Pancreas (tissue), 10 donors: ENCODE results near the gene MEIS1. TPM values are rescaled to one million over a fixed set of nuclear protein-coding genes. Genes with fewer than 3 reads are reported as not detected.
A peak's percentile ranks its signal among the peaks of the same experiment; 100 is the strongest.

Source experiments
- ATAC-seq, 4 donors: fragments of 200-7000 bp; cut with Tn5 transposase; one replicate each; pipeline versions ENCODE4 v1.8.0 to v1.9.1; 2020; ENCODE audit warnings: mild to moderate bottlenecking in 4 of 4, moderate library complexity in 4 of 4
- DNase-seq, 6 donors: peaks; one replicate each; pipeline ENCODE4 v3.0.0-alpha.2; 2020
- FAIRE-seq: peaks from 2 replicates; lab custom pipeline; 2012; peaks lifted over from hg19 to GRCh38; lab: Jason Lieb, UNC
- H3K27ac ChIP-seq, 4 donors: fragments of 200-600 bp; sonication (generic); 1 replicate in 3 of 4; 2 replicates in 1 of 4; pipeline versions ENCODE4 v1.5.0 to v1.8.0; 2020
- H3K27me3 ChIP-seq, 4 donors: fragments of 200-600 bp; one replicate each; pipeline ENCODE4 v1.8.0; 2021
- H3K36me3 ChIP-seq, 3 donors: fragments of 200-600 bp; sonication (generic) in 1 of 3; one replicate each; pipeline versions ENCODE4 v1.5.0 to v1.8.0; 2020 to 2021
- H3K4me1 ChIP-seq, 3 donors: fragments of 200-600 bp; one replicate each; pipeline ENCODE4 v1.8.0; 2021
- H3K4me3 ChIP-seq, 4 donors: fragments of 200-600 bp; sonication (generic) in 2 of 4; one replicate each; pipeline versions ENCODE4 v1.5.0 to v1.8.0; 2020 to 2021
- H3K9me3 ChIP-seq, 4 donors: fragments of 200-600 bp; one replicate each; pipeline ENCODE4 v1.8.0; 2021
- WGBS, 2 donors: extraction: QIAGEN DNeasy Blood & Tissue Kit; methylation state at CpG; one replicate each; pipeline ENCODE4 v1.1.7; 2013; 5-methylcytosine and 5-hydroxymethylcytosine counted together
- intact Hi-C, 3 donors: fragments of 100-400 bp; cut with DNase I; formaldehyde crosslinking; loops; one replicate each; pipeline versions ENCODE4 v1.11.1 to v1.14.2; 2022
- polyA plus RNA-seq, 2 donors: library from polyadenylated mRNA; stranded (reverse); fragments of 200-250 nt; gene quantifications; one replicate each; pipeline ENCODE4 v1.2.3, GENCODE V29; 2013
- total RNA-seq, 6 donors: library from RNA; stranded (reverse); fragmentation: NEBNext Ultra II Directional in 4 of 6; extraction: Animal tissue kit (Norgen Biotek cat#: 25700) in 4 of 6; gene quantifications; one replicate each; pipeline versions ENCODE4 v1.2.1 to v1.2.4, GENCODE V29; 2021 to 2023
- TF ChIP-seq, protein P1 (sequence below), 4 donors: fragments of 200-600 bp; sonication (generic) in 3 of 4; IDR thresholded peaks; one replicate each; pipeline versions ENCODE4 v1.5.0 to v1.8.0; 2021; ENCODE audit warnings: antibody characterized with exemption in 4 of 4
- donor health status: healthy with polysubstance abuse.
- donor health status: DM: no; HTN: no; CAD: no; lungs with moderate emphysema.
- donor health status: DM: no; HTN: no; CAD: no.
- donor health status: control.
- donor health status: control.
- donor health status: Bipolar disorder and iron deficiency.
- donor health status: DM: yes; HTN: yes; CAD: no.
- donor health status: DM: no; HTN: no; CAD: no.
- donor health status: DM: no; HTN: no; CAD: no.
- donor health status: DM: yes; HTN: yes; CAD: no.

Gene MEIS1
- total and polyA plus RNA-seq, 8 donors: 41.3 to 129 (median 58.4) TPM

DNA sequence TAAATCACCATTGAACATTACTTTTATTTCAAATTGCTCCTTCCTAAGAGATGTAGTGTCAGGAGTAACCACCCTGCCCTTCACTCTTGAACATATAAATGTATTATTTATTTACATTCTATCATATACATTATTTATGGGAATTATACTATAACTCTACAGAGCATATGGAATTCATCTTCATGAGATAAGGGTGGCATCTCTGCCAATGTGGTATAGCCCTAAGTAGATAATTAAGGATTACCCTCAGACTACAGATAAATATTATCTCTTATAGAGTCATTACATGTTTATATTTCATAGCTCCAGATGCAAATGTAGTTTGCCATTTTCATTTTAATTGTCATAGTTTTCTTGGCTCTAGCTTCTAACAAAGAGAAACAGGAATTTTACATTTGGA lies 17.3 kb downstream of the MEIS1 start:
- FAIRE-seq (no peak), ATAC-seq (no peak), DNase-seq (no peak)
- H3K36me3 ChIP-seq: peaks cover 0 to 15% (median 0%) of the 10 kb centered on the region in 3 donors
- TF ChIP-seq, protein P1, sequence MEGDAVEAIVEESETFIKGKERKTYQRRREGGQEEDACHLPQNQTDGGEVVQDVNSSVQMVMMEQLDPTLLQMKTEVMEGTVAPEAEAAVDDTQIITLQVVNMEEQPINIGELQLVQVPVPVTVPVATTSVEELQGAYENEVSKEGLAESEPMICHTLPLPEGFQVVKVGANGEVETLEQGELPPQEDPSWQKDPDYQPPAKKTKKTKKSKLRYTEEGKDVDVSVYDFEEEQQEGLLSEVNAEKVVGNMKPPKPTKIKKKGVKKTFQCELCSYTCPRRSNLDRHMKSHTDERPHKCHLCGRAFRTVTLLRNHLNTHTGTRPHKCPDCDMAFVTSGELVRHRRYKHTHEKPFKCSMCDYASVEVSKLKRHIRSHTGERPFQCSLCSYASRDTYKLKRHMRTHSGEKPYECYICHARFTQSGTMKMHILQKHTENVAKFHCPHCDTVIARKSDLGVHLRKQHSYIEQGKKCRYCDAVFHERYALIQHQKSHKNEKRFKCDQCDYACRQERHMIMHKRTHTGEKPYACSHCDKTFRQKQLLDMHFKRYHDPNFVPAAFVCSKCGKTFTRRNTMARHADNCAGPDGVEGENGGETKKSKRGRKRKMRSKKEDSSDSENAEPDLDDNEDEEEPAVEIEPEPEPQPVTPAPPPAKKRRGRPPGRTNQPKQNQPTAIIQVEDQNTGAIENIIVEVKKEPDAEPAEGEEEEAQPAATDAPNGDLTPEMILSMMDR (IDR thresholded peaks at IDR 0.05): no peak
- H3K4me1 ChIP-seq: peaks cover 43 to 70% (median 68%) of the 10 kb centered on the region in 3 donors
- H3K27me3 ChIP-seq: no peaks in the 10 kb centered on the region
- peak overlapping the region in 2 of 4 donors; percentile 4 to 54 for H3K27ac ChIP-seq
- intact Hi-C loops: no loop called here
- no peak overlapping the region for H3K4me3 ChIP-seq
- H3K9me3 ChIP-seq: no peaks in the 10 kb centered on the region

DNA sequence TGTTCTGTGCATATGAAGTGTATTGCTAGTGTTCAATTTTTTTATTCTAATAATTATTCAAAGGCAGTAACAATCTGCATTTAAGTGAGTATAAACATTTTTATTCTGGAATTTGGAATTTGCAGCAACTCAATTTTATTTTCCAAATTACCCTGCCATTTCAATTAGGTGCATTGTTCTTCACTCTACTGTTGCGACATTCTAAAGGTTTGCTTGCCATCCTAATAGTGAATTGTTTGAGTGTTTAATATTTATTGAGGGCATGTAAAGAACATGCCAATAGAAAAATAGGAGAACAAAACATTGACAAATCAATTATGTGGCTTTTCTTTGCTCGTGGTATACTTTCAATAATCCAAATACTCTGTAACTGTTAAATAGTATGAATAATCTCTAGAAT lies 18.0 kb downstream of the MEIS1 start:
- peaks cover 49 to 74% (median 67%) of the 10 kb centered on the region in 3 donors for H3K4me1 ChIP-seq
- no peak for DNase-seq
- FAIRE-seq: no peak
- no peaks in the 10 kb centered on the region for H3K27me3 ChIP-seq
- WGBS, 2 donors: 41 to 42% methylated on average over 2 of the region's 2 CpGs
- intact Hi-C loops: no loop called here
- H3K27ac ChIP-seq: peak overlapping the region in 1 of 4 donors; percentile 54
- H3K36me3 ChIP-seq: peaks cover 0 to 15% (median 0%) of the 10 kb centered on the region in 3 donors
- ATAC-seq: no peak
- TF ChIP-seq, protein P1 (IDR thresholded peaks at IDR 0.05): no peak
- no peaks in the 10 kb centered on the region for H3K9me3 ChIP-seq
- no peak overlapping the region for H3K4me3 ChIP-seq

GRCh38 chr2:66455490-66455889 lies 20.6 kb downstream of the MEIS1 start:
- FAIRE-seq (no peak), DNase-seq (no peak), ATAC-seq (peak in 2 of 4 donors; percentile 26 to 29)
- Histone ChIP-seq H3K4me1 (peaks cover 33 to 51% (median 50%) of the 10 kb centered on the region in 3 donors), H3K36me3 (peaks cover 0 to 9% (median 3%) of the 10 kb centered on the region in 3 donors), H3K9me3 (no peaks in the 10 kb centered on the region), H3K27ac (peak overlapping the region in 1 of 4 donors; percentile 6), H3K27me3 (no peaks in the 10 kb centered on the region), H3K4me3 (no peak overlapping the region)
- intact Hi-C loops: no loop called here
- TF ChIP-seq, protein P1 (IDR thresholded peaks at IDR 0.05): no peak
- 61 to 74% methylated on average over 2 of the region's 2 CpGs for WGBS, 2 donors

GRCh38 chr2:66456183-66457041 lies 21.5 kb downstream of the MEIS1 start:
- no peak for DNase-seq
- Histone ChIP-seq H3K4me3 (no peak overlapping the region), H3K9me3 (no peaks in the 10 kb centered on the region), H3K4me1 (peaks cover 24 to 43% (median 41%) of the 10 kb centered on the region in 3 donors), H3K36me3 (peaks cover 0 to 8% (median 3%) of the 10 kb centered on the region in 3 donors), H3K27me3 (no peaks in the 10 kb centered on the region), H3K27ac (peak overlapping the region in 1 of 4 donors; percentile 29)
- TF ChIP-seq, protein P1 (IDR thresholded peaks at IDR 0.05): no peak
- ATAC-seq: peak; percentile 39 to 57 (median 52)
- 30 to 35% methylated on average over 7 of the region's 7 CpGs for WGBS, 2 donors
- no peak for FAIRE-seq
- intact Hi-C loops: no loop called here

DNA sequence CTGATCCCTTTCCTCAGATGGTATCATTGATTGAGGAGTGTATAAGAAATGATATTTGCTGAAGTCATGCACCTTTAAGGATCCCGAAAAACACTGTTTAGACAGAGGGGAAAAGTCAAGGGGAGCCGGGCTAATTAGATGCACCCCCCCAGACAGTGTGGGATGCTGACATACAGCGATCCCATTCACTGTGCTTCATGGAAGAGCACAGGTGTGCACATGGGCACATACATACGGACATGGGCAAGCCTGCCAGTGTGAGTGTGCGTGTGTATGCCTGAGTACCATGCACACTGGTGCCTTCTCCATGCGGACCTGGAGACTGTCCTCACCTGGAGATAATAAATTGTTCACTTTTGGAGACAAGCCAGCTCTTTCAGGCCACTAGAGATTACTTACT lies 22.6 kb downstream of the MEIS1 start:
- DNase-seq (no peak), ATAC-seq (peak in 3 of 4 donors; percentile 10 to 25 (median 21)), FAIRE-seq (no peak)
- no peaks in the 10 kb centered on the region for H3K27me3 ChIP-seq
- no peaks in the 10 kb centered on the region for H3K9me3 ChIP-seq
- no peak overlapping the region for H3K27ac ChIP-seq
- H3K36me3 ChIP-seq: peaks cover 0 to 8% (median 3%) of the 10 kb centered on the region in 3 donors
- TF ChIP-seq, protein P1 (IDR thresholded peaks at IDR 0.05): no peak
- H3K4me1 ChIP-seq: peaks cover 18 to 43% (median 41%) of the 10 kb centered on the region in 3 donors
- intact Hi-C loops: no loop called here
- 41 to 46% methylated on average over 6 of the region's 6 CpGs for WGBS, 2 donors
- no peak overlapping the region for H3K4me3 ChIP-seq
